HCT116 (cell line): ENCODE results near the gene FHIT.

ENCODE experiments used
- CTCF ChIP-seq, 3 experiments: fragments of 200-600 bp in 1 of 3; sonication (generic) in 1 of 3; IDR thresholded peaks in 2 of 3; conservative IDR thresholded peaks in 1 of 3; 2 replicates each; pipeline ENCODE4 v1.5.1; 2012 to 2017; ENCODE audit warnings: low read depth in 2 of 3, low read length in 2 of 3, antibody characterized with exemption in 1 of 3, borderline replicate concordance in 1 of 3, control low read depth in 1 of 3, mild to moderate bottlenecking in 1 of 3, mixed read lengths in 1 of 3, mixed run types in 1 of 3, moderate library complexity in 1 of 3; ENCODE audit not compliant: insufficient read depth in 1 of 3
- EZH2 ChIP-seq: fragments of 200-600 bp; sonication (generic); IDR thresholded peaks from 2 replicates; pipeline ENCODE4 v1.6.1; 2017; ENCODE audit warnings: antibody characterized with exemption, mixed run types
- EZH2phosphoT487 ChIP-seq: fragments of 200-600 bp; IDR thresholded peaks from 2 replicates; pipeline ENCODE4 v1.6.1; 2018; ENCODE audit warnings: antibody characterized with exemption, borderline replicate concordance
- POLR2A ChIP-seq: IDR thresholded peaks from 2 replicates; pipeline ENCODE4 v1.7.0; 2011; ENCODE audit warnings: borderline replicate concordance; ENCODE audit not compliant: insufficient read depth, insufficient read length; ENCODE audit errors: extremely low read depth
- REST ChIP-seq: IDR thresholded peaks from 2 replicates; pipeline ENCODE4 v1.6.1; 2012; ENCODE audit warnings: low read depth
- SIN3A ChIP-seq: IDR thresholded peaks from 2 replicates; pipeline ENCODE4 v1.6.1; 2012; ENCODE audit warnings: low read depth

- TF ChIP-seq CTCF (IDR thresholded peaks at IDR 0.05 in 2 of 3, conservative IDR thresholded peaks at IDR 0.05 in 1 of 3; ENCODE audit: borderline replicate concordance in 1 of 3, insufficient read depth in 1 of 3, low read depth in 2 of 3, low read length in 2 of 3) (no peak), POLR2A (no peak), SIN3A (no peak), EZH2 (no peak), EZH2phosphoT487 (no peak), REST (no peak)
Measured at GRCh38 chr3:61297821-61298220, 46.6 kb upstream of the FHIT start.
